SW480 (cell line): ENCODE measurements around the gene PIP4K2B.
"Not testable (repeated sequence)": the region's sequence is repeated elsewhere in the genome, so short reads cannot be mapped to it uniquely, and the experiment has no call there.

Source experiments
- DNase-seq: peaks from one replicate; pipeline ENCODE4 v3.0.0-alpha.2; 2016; ENCODE audit warnings: low spot score

PIP4K2B gene

DNA sequence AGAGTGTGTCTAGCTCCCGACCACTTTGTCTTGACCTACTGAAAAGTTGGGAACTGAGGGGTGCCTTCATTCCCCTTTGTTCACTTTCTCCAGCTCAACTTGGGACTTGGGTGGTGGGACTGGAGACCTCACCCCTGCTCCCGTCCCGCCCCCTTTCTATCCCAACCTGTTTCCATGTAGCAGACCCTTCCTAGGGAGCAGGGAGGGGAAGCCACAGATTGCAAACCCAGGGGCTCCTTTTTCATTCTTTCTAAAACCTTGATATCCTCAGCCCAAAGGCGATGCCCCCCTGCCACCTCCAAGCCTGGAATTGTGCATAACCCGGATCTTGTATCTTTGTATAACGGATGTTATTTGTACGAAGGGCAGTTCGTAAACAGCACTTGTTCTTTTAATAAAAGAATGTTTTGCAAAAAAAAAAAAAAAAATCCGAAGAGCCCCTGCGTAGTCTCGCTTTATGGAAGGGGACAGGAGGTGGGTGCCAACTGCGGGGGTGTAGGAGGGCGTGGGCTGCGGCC is 69.9 kb downstream of the PIP4K2B start:
- DNase-seq = no peak

DNA sequence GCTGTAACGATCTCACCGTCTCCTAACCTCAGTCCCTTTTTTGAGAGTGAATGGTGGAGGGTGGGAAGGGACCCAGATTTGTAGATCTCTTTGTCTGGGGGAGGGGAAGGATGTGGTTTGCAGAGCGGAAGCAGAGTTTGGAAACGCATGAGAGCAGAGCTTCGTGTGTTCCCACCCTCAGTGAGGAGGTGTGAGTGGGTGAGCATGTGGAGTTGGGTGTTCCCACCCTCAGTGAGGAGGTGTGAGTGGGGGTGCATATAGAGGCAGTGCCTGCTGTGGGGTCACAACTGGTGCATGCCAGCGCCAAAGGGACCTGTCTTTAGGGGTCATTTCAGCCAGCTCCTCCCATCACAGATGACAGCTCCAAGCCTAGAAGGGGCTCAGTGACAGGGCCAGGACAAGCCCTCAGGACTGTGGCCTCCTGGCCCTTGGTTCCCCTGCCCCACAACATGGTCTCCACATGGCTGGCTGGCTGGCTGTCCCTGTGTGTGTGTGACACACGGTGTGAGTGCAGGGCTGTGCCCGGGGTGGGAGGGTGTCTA is 71.0 kb downstream of the PIP4K2B start:
- DNase-seq = no peak

DNA sequence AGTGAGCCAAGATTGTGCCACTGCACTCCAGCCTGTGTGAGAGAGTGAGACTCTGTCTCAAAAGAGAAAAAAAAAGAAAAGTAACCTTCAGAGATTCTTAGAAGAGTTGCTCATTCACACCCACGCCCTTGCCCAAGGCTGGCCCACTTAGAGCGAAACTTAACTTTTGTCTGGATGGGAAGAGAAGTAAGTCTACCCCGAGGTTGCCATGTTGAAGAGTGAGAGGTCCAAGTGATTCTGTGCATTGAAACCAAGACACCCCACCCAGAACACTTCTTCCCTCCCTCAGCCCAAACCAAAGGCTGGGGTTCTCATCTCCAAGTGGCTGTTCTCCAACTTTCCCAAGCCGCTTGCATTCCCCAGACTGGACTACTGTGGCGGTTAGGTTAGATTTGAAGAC is 71.6 kb downstream of the PIP4K2B start:
- no peak for DNase-seq

DNA sequence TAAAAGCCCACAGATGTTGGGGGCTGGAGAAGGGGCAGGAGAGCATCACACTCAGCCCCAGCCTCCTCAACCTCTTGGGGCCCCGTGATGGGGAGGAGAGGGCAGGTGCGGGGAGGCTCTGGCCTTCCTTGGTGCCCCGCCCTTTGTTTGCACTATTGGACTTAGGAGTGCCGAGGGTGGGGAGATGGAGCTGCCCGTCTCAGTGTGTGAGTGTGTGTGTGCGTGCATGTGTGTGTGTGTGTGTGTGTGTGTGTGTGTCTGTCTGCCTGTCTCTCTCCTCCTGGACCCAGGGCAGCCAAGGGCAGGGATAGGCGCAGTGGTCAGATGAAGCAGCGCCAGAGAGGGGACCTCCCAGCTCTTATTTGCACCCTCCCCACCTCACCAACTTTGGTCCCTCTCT is 73.2 kb downstream of the PIP4K2B start:
- DNase-seq = not testable (repeated sequence)

DNA sequence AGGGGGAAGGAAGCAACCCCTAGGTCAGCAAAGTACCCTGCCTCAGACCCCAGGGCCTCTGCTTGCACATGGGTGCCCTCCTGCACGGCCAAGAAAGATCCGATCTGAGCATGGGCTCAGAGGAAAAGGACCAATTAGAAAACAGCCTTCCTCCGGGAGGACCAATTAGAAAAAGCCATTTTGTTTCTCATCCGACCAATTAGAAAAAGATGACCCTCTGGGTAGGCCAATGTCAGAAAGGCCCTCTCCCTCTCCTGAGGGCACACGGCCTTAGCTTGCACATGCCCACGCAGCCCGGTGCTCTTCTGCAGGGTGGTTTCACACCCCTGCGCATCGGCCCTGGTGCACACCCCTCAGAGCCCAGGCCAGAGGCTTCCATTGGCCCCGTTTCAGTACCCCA is 74.3 kb downstream of the PIP4K2B start:
- DNase-seq = no peak

DNA sequence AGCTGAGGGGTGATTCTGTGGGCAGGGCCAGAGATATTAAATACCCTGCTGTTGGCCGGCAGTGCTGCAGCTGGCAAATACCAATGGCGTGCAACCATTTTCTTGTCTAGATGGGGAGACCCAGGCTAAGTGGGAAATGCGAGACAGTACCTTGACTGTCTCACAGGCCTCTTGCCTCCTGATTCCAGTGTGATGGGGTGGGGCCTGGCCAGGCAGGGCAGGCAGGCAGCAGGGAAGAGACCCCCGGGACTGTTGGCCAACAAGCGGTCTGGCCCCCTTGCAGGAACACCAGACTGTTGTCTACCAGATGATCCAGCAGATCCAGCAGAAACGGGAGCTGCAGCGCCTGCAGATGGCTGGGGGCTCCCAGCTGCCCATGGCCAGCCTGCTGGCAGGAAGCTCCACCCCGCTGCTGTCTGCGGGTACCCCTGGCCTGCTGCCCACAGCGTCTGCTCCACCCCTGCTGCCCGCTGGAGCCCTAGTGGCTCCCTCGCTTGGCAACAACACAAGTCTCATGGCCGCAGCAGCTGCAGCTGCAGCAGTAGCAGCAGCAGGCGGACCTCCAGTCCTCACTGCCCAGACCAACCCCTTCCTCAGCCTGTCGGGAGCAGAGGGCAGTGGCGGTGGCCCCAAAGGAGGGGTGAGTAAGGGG is 74.9 kb downstream of the PIP4K2B start:
- no peak for DNase-seq

DNA sequence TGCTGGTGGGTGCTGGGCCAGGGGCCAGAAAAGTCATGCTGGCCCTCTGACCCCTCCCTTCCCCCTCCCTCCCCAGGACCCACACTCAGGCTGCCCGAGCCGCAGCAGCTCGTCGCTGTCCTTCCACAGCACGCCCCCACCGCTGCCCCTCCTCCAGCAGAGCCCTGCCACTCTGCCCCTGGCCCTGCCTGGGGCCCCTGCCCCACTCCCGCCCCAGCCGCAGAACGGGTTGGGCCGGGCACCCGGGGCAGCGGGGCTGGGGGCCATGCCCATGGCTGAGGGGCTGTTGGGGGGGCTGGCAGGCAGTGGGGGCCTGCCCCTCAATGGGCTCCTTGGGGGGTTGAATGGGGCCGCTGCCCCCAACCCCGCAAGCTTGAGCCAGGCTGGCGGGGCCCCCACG is 77.6 kb downstream of the PIP4K2B start:
- DNase-seq = no peak

DNA sequence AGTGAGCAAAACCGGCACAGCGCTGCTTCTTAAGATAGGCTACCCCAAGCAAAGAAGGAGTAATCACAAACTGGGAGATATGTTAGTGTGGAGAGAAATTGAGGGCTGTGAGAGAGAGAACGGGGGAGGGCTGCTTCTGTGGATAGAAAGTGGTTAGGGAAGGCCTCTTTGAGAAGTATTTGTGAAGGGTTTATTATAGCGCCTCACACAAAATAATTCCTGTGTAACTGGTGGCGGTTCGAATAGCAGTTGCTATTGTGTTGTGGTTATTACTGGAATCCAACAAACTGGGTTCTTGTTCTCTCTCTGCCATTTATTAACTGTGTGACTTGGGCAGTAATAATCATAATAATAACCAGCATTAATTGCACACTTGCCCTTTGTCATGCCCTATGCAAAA is 78.4 kb downstream of the PIP4K2B start:
- DNase-seq = no peak

DNA sequence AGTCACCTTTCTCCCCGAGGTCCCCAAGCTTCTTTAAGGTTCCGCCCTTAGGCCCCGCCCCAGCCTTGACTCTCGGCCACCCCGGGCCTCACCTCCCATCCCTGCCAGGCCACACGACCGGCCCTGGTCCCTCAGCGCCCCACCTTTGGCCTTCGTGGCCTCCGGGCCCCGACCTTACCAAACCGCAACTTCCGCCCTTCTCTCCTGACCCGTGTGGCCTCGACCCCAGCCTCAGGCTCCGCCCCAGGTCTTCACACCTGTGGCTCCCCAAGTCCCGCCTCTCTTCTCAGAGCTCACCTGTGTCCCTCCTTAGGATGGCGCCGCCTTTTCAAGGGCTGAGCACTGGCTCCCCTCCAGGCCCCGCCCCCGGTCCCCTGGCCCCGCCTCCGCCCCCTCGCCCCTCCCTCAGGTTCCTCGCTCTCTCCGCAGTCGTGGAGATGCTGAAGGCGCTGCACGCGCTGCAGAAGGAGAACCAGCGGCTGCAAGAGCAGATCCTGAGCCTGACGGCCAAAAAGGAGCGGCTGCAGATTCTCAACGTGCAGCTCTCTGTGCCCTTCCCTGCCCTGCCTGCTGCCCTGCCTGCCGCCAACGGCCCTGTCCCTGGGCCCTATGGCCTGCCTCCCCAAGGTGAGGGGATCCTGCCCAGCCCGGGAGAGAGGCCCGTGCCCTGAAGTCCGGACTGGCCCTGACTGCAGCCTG is 79.3 kb downstream of the PIP4K2B start:
- DNase-seq = no peak

DNA sequence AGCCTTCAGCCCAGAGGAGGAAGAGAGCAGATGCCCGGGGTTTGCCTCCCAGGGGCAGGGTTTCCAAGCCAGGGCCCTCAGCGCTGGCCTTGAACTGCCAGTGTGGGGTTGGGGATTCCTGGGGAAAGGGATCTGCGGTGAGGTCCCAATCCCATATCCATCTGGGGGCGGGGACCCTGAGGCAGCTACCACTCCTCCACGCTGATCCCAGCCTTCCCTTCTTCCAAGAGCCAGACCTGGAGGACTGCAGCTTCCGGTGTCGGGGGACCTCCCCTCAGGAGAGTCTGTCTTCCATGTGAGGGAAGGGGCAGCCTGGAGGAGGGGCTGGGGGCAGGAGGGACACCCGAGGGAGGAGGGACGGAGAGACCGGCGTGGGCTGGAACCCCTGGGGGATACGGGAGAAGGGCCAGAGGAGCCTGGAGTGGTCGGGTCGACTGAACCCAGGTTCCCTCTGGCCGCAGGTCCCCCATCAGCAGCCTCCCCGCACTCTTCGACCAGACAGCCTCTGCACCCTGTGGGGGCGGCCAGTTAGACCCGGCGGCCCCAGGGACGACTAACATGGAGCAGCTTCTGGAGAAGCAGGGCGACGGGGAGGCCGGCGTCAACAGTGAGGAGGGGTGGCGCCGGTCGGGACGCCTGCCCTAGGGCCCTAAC is 79.9 kb downstream of the PIP4K2B start:
- DNase-seq = no peak

DNA sequence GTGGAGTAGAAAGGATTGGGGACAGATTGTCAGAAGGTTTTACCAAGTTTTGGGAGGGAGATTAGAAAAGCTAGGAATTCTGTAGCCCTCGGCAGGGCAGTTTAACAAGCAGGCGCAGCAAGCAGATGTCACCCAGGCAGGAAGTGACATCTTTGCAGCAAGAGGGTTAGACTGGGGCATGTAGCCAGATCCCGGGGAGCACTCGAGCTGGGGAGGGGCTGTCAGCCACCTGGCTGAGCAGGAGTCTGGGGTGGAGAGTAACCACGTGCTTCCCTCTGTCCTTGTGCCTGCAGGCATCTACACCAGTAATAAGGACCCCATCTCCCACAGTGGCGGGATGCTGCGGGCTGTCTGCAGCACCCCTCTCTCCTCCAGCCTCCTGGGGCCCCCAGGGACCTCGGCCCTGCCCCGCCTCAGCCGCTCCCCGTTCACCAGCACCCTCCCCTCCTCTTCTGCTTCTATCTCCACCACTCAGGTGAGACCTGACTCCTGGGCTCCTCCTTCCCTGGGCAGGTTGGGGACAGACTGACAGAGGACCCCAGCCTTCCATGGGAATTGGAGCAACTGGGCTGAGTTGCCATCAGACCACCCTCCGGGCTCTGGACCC is 82.1 kb downstream of the PIP4K2B start:
- no peak for DNase-seq

DNA sequence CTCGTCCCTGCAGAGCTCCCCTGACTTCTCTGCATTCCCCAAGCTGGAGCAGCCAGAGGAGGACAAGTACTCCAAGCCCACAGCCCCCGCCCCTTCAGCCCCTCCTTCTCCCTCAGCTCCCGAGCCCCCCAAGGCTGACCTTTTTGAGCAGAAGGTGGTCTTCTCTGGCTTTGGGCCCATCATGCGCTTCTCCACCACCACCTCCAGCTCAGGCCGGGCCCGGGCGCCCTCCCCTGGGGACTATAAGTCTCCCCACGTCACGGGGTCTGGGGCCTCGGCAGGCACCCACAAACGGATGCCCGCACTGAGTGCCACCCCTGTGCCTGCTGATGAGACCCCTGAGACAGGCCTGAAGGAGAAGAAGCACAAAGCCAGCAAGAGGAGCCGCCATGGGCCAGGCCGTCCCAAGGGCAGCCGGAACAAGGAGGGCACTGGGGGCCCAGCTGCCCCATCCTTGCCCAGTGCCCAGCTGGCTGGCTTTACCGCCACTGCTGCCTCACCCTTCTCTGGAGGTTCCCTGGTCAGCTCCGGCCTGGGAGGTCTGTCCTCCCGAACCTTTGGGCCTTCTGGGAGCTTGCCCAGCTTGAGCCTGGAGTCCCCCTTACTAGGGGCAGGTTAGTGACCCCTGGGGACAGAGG is 82.9 kb downstream of the PIP4K2B start:
- no peak for DNase-seq
